HG03039 (cell line): Measurements from ENCODE around the gene ZNF71.
"Not testable (repeated sequence)": the region's sequence is repeated elsewhere in the genome, so short reads cannot be mapped to it uniquely, and the experiment has no call there.

Source experiments
- ATAC-seq: cut with Tn5 transposase; IDR thresholded peaks from one replicate; pipeline ENCODE4 v1.9.1; 2021; ENCODE audit warnings: mild to moderate bottlenecking, moderate library complexity; ENCODE audit not compliant: unreplicated experiment

ZNF71 gene

GRCh38 chr19:56619121-56619520, 24.0 kb downstream of the ZNF71 start:
- ATAC-seq: no peak

- no peak for ATAC-seq
Measured at GRCh38 chr19:56622374-56622773, 27.3 kb downstream of the ZNF71 start.

- no peak for ATAC-seq
Measured at GRCh38 chr19:56623006-56623405, 27.9 kb downstream of the ZNF71 start.

GRCh38 chr19:56625708-56626107, 30.6 kb downstream of the ZNF71 start:
- ATAC-seq: no peak

GRCh38 chr19:56633021-56633420, 37.9 kb downstream of the ZNF71 start:
- ATAC-seq: no peak

GRCh38 chr19:56637976-56638555, 43.0 kb downstream of the ZNF71 start:
- ATAC-seq: no peak

- no peak for ATAC-seq
Measured at GRCh38 chr19:56639217-56639616, 44.1 kb downstream of the ZNF71 start.

- no peak for ATAC-seq
Measured at GRCh38 chr19:56642711-56643459, 47.8 kb downstream of the ZNF71 start, which contains the start of gene SMIM17. SMIM17 (plus strand) TSS chr19:56643159; CDS start chr19:56645668, 2,509 bp downstream.

- no peak for ATAC-seq
Measured at GRCh38 chr19:56643460-56643955, 48.4 kb downstream of the ZNF71 start.

GRCh38 chr19:56654151-56654550, 59.0 kb downstream of the ZNF71 start:
- ATAC-seq: no peak

- no peak for ATAC-seq
Measured at GRCh38 chr19:56660381-56661107, 65.4 kb downstream of the ZNF71 start.

GRCh38 chr19:56661248-56661647, 66.1 kb downstream of the ZNF71 start:
- no peak for ATAC-seq

- ATAC-seq: no peak
Measured at GRCh38 chr19:56663931-56664500, 68.9 kb downstream of the ZNF71 start.

- no peak for ATAC-seq
Measured at GRCh38 chr19:56664511-56664910, 69.4 kb downstream of the ZNF71 start.

- no peak for ATAC-seq
Measured at GRCh38 chr19:56667311-56667870, 72.3 kb downstream of the ZNF71 start.

GRCh38 chr19:56668676-56669075, 73.6 kb downstream of the ZNF71 start:
- ATAC-seq: no peak

- ATAC-seq: no peak
Measured at GRCh38 chr19:56670401-56670960, 75.4 kb downstream of the ZNF71 start.

- no peak for ATAC-seq
Measured at GRCh38 chr19:56670961-56671612, 76.0 kb downstream of the ZNF71 start.

- no peak for ATAC-seq
Measured at GRCh38 chr19:56671613-56671994, 76.5 kb downstream of the ZNF71 start, which contains the start of gene ZNF835. ZNF835 (minus strand) TSS chr19:56671757; CDS start chr19:56665198, 6,559 bp downstream.

GRCh38 chr19:56672610-56673009, 77.5 kb downstream of the ZNF71 start:
- not testable (repeated sequence) for ATAC-seq
